NOMO-1 treated with dmso at 0.1 percent for 144 hours (cell line): ENCODE results near the gene ASB15.
"Not testable (repeated sequence)": the region's sequence is repeated elsewhere in the genome, so short reads cannot be mapped to it uniquely, and the experiment has no call there.

ENCODE experiments used
- DNase-seq: peaks from one replicate; lab custom pipeline; 2025; ENCODE audit not compliant: unreplicated experiment; lab: John Stamatoyannopoulos, UW

The ASB15 gene

GRCh38 chr7:123601530-123601929 is at the start of gene ASB15:
Gene ASB15 (plus strand): TSS chr7:123601821. CDS start chr7:123614503, 12,682 bp downstream.
- no peak for DNase-seq

DNA sequence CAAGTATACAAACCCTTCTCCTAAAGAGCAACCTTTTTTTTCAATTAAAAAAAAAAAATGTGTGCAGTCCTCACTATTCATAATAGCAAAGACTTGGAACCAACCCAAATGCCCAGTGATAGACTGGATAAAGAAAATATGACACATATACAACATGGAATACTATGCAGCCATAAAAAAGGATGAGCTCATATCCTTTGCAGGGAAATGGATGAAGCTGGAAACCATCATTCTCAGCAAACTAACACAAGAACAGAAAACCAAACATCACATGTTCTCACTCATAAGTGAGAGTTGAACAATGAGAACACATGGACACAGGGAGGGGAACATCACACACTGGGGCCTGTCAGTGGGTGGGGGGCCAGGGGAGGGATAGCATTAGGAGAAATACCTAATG is 49.5 kb upstream of the ASB15 start:
- DNase-seq = not testable (repeated sequence)

- no peak for DNase-seq
Measured at GRCh38 chr7:123552641-123553040, 49.0 kb upstream of the ASB15 start.

DNA sequence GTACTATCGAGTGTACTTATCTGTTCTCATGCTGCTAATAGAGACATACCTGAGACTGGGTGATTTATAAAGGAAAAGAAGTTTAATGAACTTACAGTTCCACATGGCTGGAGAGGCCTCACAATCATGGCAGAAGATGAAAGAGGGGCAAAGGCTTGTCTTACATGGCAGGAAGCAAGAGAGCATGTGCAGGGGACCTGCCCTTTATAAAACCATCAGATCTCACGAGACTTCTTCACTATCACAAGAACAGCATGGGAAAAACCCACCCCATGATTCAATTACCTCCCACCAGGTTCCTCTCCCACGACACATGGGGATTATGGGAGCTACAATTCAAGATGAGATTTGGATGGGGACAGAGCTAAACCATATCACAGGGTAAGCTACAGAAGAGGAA is 48.5 kb upstream of the ASB15 start:
- DNase-seq = no peak

DNA sequence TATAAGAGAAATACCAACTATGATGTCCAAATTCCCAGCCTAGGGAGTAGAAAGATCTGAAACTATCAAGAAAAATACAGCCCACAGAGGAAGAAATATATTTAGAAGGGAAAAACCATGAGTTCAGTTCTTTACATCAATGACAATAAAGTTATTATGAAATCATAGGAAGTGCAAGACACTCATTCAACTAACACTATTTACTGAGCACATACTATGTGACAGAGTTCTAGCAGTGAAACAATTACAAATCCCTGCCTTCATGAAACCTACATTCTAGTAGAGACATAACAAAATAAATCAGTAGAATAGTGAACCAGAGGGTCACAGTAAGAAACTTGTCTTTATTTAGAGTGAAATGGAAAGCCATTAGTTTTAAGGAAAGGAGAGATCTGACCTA is 46.1 kb upstream of the ASB15 start:
- no peak for DNase-seq

GRCh38 chr7:123557016-123557397 is 44.6 kb upstream of the ASB15 start:
- DNase-seq = no peak

DNA sequence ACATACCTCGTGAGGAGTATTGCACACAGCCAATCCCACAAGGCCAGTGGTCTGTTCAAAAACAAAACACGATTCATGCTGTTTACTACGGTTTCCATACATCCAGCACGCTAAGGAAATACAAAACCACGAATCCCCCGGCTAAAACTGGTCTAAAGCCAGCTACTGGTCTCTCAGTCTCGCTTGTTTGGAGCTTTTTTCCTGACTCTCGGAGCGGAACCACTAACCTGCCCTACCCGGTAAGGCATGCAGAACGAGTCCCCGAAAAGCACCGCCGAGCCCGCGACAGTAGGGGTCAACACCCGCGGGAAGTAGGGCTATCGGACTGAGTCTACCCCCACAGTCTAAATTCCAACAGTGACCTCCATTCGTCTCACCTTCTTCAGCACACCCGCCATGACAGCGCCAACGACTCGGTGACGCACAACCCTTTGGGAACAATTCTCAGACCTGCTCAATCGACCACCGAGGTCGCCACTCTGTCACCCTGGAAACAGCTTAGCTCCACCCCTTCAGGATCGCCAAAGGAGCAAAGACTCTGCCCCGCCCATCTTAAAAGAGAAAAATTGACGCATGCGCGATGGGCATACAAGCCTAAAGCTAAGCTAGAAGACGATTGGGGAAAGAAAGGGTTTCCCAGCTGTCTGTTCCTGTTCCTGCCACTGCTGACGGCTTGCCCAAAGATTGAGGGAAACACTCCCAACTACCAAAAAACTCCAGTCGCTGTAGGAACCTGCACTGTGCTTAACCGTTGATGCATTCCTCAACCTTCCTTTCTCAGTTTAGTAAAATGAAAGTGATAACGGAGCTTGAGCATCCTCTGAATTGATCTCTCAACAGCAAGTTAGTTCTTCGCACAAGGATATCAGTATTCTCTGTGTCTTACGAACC is 44.0 kb upstream of the ASB15 start, which contains the start of gene NDUFA5:
TSS of gene NDUFA5 (minus strand) at position 421 of the 891 bp plus-strand sequence. CDS start at position 398, 23 bp downstream.
- DNase-seq = peak; percentile 52

GRCh38 chr7:123558289-123558874 is 43.2 kb upstream of the ASB15 start:
- DNase-seq = no peak

DNA sequence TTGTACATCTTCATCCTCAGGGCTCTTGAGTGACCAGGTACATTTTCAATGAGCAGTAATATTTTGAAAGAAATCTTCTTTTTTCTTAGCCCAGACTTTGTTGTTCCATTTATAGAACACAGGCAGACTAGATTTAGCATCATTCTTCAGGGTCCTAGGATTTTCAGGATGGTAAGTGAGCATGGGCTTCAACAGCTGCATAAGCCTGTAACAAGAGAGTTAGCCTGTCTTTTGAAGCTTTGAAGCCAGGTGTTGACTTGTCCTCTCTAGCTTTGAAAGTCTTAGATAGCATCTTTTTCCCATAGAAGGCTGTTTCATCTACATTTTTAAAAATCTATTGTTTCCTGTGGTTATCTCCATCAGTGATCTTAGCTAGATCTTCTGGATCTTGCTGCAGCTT is 39.5 kb upstream of the ASB15 start:
- no peak for DNase-seq

DNA sequence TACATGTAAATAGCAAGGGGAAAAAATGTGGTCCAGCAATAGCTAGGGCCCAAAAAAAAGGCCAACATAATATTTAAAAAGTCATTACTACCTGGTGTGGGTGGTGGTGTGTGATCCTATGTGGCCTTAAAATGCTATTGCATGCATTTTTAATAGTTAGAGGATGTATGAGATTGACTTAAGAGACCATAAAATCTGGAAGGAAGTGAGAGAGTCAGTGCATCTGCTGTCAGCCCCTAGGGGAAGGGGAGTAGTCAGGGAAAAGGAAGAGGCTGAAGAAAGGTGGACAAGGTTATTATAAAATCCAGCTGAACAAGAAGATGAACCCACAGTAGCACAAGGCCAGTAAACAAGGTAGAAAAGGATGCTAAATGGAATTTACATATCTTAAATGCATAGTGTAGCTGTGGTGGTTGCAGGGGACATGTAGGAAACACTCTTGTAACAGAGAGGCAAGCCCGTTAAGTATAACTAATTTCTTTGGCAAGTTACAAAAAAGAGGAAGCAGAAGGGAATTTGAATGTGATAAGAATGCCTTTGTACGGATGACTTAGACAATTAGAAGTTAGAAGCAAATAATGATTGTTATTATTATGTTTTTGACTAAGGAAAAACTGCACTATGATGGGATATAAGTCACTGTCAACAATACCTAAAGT is 32.1 kb upstream of the ASB15 start:
- DNase-seq = no peak

DNA sequence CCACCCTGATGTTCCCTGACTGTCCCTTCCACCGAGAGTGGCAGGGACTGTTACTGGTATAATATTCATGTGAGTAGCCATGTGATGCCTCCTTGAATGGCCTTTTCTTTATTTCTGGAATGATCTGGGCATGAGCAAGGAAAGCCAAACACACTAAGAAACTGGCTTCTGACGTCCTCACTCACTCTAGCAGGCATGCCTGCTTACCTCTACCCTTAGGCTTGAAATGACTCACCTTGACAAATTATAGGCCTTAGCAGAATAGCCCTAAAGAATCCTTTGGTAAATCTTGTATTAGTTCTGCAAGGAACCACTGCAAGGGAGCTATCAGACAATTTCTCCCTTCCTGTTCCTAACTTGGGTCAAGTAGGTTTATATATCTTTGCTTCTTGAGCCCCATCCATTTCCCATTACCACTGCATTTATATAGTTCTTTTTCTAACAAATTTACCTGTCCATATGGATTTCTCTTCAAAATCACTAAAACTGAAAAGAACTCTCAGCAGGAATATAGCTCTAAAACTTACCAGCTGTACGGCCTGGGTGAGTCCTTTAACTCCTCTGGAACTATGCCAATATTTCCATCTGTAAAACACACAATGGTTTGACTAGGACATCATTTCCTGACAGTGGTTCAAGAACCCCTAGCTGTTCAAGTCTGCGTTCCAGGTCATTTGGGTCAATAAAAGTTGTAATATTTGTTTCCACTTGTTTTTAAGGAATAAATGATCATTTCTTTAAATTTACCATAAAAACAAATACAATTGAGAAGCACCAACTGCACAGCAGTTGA is 31.0 kb upstream of the ASB15 start:
- DNase-seq = no peak

DNA sequence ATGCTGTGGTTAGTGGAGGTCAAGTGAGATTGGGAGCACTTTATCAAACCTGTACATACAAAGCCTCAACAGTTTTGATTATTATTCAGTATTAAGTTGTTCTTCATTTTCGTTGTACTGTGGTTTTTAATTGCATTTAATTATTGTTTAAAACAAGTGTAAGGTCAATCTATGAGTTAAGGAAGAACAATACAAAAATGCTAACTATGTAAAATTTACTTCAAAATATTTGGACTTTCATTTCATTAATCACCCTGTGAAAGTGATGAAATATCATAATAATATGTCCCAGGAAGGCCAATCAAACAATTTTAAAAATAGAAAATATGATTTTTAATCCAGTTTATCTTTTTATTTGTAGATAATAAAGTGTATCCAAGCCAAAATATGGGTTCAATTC is 30.4 kb upstream of the ASB15 start:
- no peak for DNase-seq

- DNase-seq = no peak
Measured at GRCh38 chr7:123571684-123572083, 29.9 kb upstream of the ASB15 start.

GRCh38 chr7:123573341-123573740 is 28.3 kb upstream of the ASB15 start:
- DNase-seq = no peak

DNA sequence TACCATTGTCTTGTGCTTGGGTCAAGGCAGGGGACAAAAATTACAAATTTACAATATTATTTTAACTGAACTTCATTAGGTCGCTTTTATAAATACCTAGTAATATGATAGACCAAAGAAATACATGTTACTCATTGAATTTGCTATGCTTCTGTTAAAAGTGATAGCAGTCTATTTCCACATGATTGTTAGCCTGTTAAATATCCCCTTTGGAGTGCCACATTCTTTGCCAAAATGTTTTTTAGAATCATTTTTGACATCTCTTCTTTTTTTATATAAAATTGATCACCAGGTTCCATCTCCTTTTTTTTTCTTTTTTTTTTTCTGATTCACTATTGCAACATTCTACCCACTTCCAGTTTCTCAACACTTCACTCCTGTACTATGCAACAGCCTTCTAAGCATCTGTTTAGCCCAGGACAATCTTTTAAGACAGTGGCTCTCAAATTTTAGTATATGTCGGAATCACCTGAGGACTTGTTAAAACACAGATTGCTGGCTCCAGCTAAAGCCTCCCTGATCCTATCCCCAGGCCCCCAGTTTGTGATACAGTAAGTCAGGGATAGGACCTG is 27.6 kb upstream of the ASB15 start:
- DNase-seq = no peak

DNA sequence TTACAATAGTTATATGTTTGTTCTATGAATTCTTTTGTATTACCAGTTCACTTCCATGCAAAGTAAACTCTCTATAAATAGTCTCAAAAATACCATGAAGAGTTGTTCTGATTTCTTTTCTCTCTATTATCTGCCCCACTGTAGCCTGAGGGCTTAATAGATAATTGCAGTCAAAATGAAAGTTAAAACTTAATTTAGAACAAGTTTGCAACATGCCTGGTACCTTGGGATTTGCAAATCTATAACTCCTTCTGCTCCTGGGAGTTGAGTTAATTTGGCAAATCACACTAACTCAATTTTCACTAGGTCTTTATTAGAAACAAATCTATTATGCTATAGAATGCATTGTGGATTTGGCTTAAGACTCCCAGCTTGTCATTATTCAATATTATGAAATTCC is 22.2 kb upstream of the ASB15 start:
- no peak for DNase-seq

- DNase-seq = no peak
Measured at GRCh38 chr7:123580406-123581161, 21.0 kb upstream of the ASB15 start.

GRCh38 chr7:123581162-123581459 is 20.5 kb upstream of the ASB15 start:
- DNase-seq = no peak

DNA sequence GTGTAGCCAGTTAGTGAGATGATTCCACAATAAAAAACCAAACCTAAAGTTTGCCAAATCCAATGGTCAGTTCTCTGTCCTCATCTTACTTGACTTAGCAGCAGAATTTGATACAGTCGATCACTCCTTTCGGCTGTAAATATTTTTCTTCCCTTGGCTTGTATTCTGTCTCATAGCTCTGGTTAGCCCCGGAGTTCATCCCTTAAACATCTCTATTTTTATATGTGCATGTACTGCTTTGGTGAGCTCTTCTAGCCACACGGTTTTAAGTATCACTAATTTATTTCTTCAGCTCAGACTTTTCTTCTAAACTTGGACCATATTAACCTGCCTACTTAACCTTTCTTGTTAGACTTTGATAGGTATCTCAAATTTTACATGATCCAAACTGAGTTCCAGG is 17.8 kb upstream of the ASB15 start:
- DNase-seq = no peak

DNA sequence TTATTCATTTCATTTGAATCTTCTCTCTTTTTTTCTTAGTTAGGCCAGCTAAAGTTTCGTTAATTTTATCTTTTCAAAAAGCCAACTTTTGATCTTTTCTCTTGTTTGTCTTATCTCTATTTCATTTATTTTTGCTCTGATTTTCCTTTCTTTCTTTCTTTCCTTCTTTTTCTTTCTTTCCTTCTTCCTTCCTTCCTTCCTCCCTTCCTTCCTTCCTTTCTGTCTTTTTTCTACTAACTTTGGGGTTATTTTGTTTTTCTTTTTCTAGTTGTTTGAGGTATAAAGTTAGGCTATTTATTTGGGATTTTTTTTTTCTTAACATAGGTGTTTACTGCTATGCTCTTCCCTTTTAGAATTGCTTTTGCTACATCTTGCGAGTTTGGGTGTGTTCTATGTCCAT is 13.2 kb upstream of the ASB15 start:
- no peak for DNase-seq
